Mesothelial cell of epicardium (in vitro differentiated cells): ENCODE measurements around the gene KLK8. TPM values are rescaled to one million over a fixed set of nuclear protein-coding genes. Genes with fewer than 3 reads are reported as not detected.
A peak's percentile ranks its signal among the peaks of the same experiment; 100 is the strongest.

Experiments
- DNase-seq, 2 experiments: peaks; one replicate each; pipeline ENCODE4 v3.0.0; 2021; ENCODE audit warnings: low spot score in 2 of 2; ENCODE audit not compliant: unreplicated experiment in 2 of 2
- H3K27ac Mint-ChIP-seq: 2 replicates; pipeline ENCODE4 v1.8.0; 2021; ENCODE audit warnings: mixed read lengths
- H3K27me3 Mint-ChIP-seq: 2 replicates; pipeline ENCODE4 v1.8.0; 2021; ENCODE audit warnings: low read depth, mixed read lengths
- H3K36me3 Mint-ChIP-seq: 2 replicates; pipeline ENCODE4 v1.8.0; 2021; ENCODE audit warnings: mixed read lengths
- H3K4me1 Mint-ChIP-seq: 2 replicates; pipeline ENCODE4 v1.8.0; 2021; ENCODE audit warnings: mixed read lengths
- H3K4me3 Mint-ChIP-seq: 2 replicates; pipeline ENCODE4 v1.8.0; 2021; ENCODE audit warnings: mild to moderate bottlenecking, moderate library complexity, mixed read lengths
- H3K9me3 Mint-ChIP-seq: 2 replicates; pipeline ENCODE4 v1.8.0; 2021; ENCODE audit warnings: mixed read lengths
- CTCF ChIP-seq: fragments of 200-600 bp; sonication (generic); IDR thresholded peaks from one replicate; pipeline ENCODE4 v1.5.0; 2021; ENCODE audit warnings: antibody characterized with exemption; ENCODE audit not compliant: unreplicated experiment
- total RNA-seq: library from RNA; stranded (reverse); gene quantifications from 3 replicates; pipeline ENCODE4 v1.2.1, GENCODE V29; 2021

KLK8 gene
- total RNA-seq, 1 donor from 2014 or later = 6.9 TPM

GRCh38 chr19:50981587-50982146 lies 19.7 kb downstream of the KLK8 start:
- H3K4me3 Mint-ChIP-seq = no peak overlapping the region
- TF ChIP-seq CTCF = no peak
- peaks cover 4% of the 10 kb centered on the region for H3K9me3 Mint-ChIP-seq
- H3K27me3 Mint-ChIP-seq = peaks cover 48% of the 10 kb centered on the region
- no peaks in the 10 kb centered on the region for H3K36me3 Mint-ChIP-seq
- H3K27ac Mint-ChIP-seq = no peak overlapping the region
- DNase-seq = no peak
- H3K4me1 Mint-ChIP-seq = peaks cover 11% of the 10 kb centered on the region

- peaks cover 3% of the 10 kb centered on the region for H3K9me3 Mint-ChIP-seq
- H3K36me3 Mint-ChIP-seq = no peaks in the 10 kb centered on the region
- DNase-seq = no peak
- peaks cover 38% of the 10 kb centered on the region for H3K27me3 Mint-ChIP-seq
- no peak overlapping the region for H3K4me3 Mint-ChIP-seq
- H3K27ac Mint-ChIP-seq = no peak overlapping the region
- peaks cover 21% of the 10 kb centered on the region for H3K4me1 Mint-ChIP-seq
- no peak for TF ChIP-seq CTCF
Measured at GRCh38 chr19:50980208-50980607, 21.2 kb downstream of the KLK8 start.

GRCh38 chr19:50979758-50980157 lies 21.6 kb downstream of the KLK8 start:
- DNase-seq = no peak
- peaks cover 21% of the 10 kb centered on the region for H3K4me1 Mint-ChIP-seq
- H3K27me3 Mint-ChIP-seq = peaks cover 33% of the 10 kb centered on the region
- H3K4me3 Mint-ChIP-seq = no peak overlapping the region
- no peaks in the 10 kb centered on the region for H3K36me3 Mint-ChIP-seq
- no peak for TF ChIP-seq CTCF
- no peaks in the 10 kb centered on the region for H3K9me3 Mint-ChIP-seq
- peak overlapping the region; percentile 34 for H3K27ac Mint-ChIP-seq

GRCh38 chr19:50978772-50979390 lies 22.5 kb downstream of the KLK8 start:
- Mint-ChIP-seq H3K27ac (peak overlapping the region; percentile 15), H3K4me1 (peaks cover 26% of the 10 kb centered on the region), H3K36me3 (no peaks in the 10 kb centered on the region), H3K27me3 (peaks cover 26% of the 10 kb centered on the region), H3K9me3 (no peaks in the 10 kb centered on the region), H3K4me3 (no peak overlapping the region)
- no peak for TF ChIP-seq CTCF
- no peak for DNase-seq

- H3K9me3 Mint-ChIP-seq = no peaks in the 10 kb centered on the region
- no peak overlapping the region for H3K4me3 Mint-ChIP-seq
- no peak for TF ChIP-seq CTCF
- H3K4me1 Mint-ChIP-seq = peaks cover 26% of the 10 kb centered on the region
- no peak overlapping the region for H3K27ac Mint-ChIP-seq
- no peak for DNase-seq
- H3K36me3 Mint-ChIP-seq = no peaks in the 10 kb centered on the region
- peaks cover 19% of the 10 kb centered on the region for H3K27me3 Mint-ChIP-seq
Measured at GRCh38 chr19:50977626-50978025, 23.8 kb downstream of the KLK8 start.
